Colon (tissue), 2 donors: ENCODE results near the gene ELMO1.

Source experiments
- FAIRE-seq: peaks from 2 replicates; lab custom pipeline; 2012; peaks lifted over from hg19 to GRCh38; lab: Jason Lieb, UNC
- donor health status: control.
- donor health status: control.

ELMO1 gene

GRCh38 chr7:37344886-37345579, 103.6 kb downstream of the ELMO1 start:
- no peak for FAIRE-seq

DNA sequence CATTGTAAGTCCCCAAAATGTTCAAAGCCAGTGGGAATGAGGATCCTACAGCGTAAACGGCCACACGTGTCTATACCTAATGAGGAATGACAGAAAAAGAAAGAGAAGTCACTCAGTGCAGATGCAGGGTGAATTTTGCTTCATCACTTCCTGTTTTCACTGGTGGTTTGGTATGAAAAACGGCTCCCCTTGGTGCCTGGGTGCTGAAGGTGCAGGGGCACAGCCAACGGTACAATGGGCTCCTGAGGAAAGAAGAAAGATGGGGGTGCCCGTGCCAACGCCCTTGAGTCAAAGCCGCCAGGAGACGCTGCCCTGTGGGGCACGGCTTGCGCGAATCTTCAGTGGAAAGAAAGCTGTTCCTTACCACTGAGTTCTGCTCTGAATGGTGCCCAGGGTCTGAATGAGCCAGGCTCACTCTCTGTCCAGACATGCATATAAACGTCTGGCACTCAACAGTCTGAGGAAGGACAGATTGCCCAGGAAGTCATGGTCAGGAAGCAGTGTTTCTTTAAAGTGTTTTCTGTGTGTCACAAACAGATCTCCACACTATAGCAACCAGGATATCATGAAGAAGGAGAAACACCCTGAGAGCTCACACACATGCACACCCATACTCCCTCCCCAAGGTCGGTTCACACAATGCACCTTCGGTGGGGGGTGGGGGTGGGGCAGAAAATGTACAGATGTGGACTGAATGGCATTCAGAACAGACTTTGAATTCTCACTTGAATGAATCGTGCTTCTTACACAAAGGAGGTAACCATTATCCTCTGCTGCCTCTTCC, 105.8 kb downstream of the ELMO1 start:
- no peak for FAIRE-seq

DNA sequence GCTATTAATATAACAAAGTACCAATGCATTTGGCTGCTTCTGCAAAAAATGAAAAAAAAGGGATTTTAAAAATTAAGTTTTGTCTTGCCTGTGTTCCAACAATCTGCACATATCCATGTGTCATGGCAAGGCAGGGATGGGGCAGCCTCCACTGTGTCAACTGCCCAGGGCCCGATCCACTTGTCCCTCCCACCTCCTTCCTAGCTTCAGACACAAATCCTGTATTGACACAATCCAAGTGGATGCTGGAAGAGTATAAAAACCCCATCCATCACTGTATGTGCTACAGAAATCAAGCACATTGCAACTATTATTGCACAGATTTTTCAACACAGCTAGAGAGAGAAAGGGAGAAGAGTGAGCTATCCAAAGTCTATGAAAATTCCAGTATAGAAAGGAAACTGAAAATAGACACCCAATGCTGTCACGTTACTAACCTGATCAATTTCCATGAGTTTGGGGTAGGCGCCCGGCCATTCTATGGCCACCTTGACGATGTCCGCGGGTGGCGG, 106.4 kb downstream of the ELMO1 start:
- FAIRE-seq, result no peak

DNA sequence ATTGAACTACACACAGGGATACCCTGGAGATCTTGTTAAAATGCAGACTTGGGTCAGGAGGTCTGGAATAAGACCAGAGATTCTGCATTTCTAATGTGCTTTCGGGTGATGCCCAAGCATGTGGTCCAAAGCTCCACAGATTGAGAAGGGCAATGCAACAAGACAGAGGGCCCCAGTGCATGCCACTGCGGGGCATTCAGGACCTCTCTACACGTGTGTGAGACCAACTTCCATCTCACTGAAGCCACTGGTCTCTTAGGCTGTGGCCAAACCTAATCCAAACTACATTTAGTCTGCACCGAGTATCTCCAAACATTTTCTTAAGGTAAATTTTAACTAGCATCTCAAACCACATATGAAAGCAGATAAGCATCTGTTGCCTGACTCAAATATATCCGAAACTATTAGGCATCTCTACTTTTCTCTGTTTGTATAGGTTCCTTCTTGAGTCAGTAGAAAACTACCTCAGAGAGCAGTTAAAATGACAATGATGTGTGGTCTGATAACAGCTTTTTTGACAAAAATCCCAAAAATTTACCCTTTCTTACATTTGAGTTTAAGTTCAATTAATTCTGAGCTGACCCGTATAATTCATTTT, 107.5 kb downstream of the ELMO1 start:
- no peak for FAIRE-seq

- FAIRE-seq, result no peak
Measured at GRCh38 chr7:37338966-37339365, 109.7 kb downstream of the ELMO1 start.

- no peak for FAIRE-seq
Measured at GRCh38 chr7:37337522-37337921, 111.1 kb downstream of the ELMO1 start.

GRCh38 chr7:37336259-37336658, 112.4 kb downstream of the ELMO1 start:
- no peak for FAIRE-seq

DNA sequence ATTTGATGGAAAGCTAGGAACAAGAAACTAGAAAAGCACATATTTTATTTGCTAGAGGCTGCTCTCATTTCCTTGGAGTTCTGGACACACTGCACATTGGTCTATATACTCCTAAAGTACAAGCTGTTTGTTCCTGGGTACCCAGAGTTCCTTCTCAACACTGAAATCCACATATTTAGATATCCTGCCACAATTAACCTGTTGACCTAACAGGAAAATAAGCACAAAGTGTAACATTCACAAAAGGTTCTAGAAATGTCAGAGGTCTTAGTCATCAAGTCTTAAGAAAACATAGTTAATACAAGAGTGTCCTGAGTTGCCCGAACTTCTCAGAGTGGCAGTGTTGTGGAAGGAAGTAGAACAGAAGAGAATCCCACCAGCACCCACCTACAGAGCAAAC, 115.6 kb downstream of the ELMO1 start:
- no peak for FAIRE-seq

DNA sequence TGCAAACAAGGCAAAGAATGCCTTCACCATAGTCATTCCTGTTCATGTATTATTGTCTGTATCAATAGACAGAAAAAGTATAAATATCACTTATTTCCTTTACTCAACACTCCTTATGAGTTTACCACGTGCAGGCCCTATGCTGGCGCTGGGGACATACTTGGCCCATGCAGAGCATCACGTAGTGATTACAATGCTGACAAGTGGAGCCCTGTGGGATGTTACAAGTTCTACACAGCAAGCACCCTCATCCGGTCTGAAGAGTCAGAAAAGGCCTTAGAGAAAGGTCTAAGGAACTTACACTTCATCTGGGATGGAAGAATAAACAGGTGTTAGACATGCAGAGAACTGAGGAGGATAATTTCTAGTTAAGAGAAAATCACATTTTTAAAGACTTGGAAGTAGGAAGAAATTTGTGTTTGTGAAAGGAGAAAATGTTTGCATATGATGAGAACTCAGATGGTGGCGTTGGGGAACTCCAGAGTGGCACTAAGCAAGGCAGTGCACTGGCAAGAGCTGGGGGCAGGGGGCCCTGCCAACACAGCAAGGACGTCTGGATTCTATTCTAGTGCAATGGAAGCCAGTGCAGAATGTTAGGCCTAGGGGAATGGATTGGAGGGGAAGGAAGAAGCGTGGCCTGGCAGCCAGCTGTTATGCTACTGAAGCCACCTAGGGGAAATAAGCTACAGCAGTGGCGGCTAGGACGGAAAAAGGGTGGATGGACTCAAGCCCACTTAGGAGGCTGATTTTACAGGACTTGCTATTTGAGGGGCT, 116.2 kb downstream of the ELMO1 start:
- FAIRE-seq, result no peak

- FAIRE-seq, result no peak
Measured at GRCh38 chr7:37330775-37331174, 117.9 kb downstream of the ELMO1 start.

- FAIRE-seq, result no peak
Measured at GRCh38 chr7:37329940-37330339, 118.7 kb downstream of the ELMO1 start.

DNA sequence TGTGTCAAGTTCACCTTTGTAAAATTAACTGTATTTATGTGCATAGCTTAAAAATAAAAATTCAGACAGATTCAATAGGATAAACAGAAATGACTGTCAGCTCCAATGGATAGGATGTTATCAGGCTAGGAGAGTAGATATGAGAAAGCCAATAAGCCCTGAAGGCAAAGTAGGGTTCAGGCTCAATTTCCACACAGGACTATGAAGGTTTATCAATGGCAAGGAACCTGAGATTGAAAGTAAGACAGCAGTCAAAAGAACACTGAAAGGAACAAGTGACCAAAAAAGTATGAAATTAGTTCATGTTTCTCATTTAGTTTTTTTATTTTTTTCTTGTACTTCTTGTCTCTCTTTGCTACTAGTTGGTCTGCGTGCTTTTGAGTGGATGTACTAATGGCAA, 121.4 kb downstream of the ELMO1 start:
- FAIRE-seq, result no peak

GRCh38 chr7:37323966-37324365, 124.7 kb downstream of the ELMO1 start:
- FAIRE-seq, result no peak

- FAIRE-seq, result no peak
Measured at GRCh38 chr7:37322831-37323230, 125.8 kb downstream of the ELMO1 start.

DNA sequence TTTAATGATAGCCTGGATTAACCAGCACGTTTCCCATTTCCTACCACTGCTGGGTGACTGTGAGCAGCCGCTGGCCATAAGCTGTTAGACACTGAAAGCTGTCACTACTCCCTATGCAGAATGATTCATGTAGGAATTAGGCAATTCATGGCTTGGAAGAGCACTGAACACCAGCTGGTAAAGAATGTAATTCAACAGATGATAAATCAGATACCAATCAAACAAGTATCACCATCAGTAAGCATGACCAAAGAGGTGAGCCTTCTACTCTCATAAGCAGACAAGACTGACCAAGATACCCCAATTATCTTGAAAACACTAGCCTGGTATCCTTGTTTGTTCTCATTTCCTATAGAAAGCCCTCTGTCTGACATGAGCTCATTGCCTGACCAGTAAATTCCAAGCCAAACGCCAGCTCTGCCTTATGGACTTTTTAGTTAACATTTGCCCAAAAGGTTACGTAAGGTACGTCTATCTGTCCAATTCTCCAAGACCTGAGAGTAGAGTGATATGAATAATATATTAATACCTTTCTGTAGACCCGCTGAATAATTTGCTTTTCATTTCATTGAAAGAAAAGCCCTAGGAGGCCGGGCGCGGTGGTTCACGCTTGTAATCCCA, 127.7 kb downstream of the ELMO1 start:
- no peak for FAIRE-seq

- no peak for FAIRE-seq
Measured at GRCh38 chr7:37320140-37320847, 128.4 kb downstream of the ELMO1 start.

- FAIRE-seq, result no peak
Measured at GRCh38 chr7:37318541-37318940, 130.1 kb downstream of the ELMO1 start.

GRCh38 chr7:37315772-37316715, 132.6 kb downstream of the ELMO1 start:
- no peak for FAIRE-seq

- FAIRE-seq, result no peak
Measured at GRCh38 chr7:37312608-37313007, 136.1 kb downstream of the ELMO1 start.

DNA sequence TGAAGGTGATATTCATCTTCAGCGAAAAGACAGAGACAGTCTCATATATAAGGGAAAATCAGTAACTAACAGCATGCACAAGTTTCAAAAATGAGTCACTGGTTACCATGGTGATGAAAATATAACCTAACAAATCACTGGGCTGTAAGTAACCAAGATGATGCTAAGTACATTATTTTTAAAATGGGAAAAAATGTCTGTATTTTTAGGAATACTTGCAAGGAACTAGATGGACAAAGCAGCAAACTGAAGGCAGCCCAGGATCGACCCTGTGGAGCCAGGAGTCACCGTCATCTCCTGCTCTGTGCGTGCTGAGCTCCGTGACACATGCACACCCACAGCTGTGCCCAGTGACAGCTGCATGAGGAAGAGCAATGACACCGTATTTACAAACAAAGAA, 137.3 kb downstream of the ELMO1 start:
- FAIRE-seq, result no peak
